GM19328 (cell line): ENCODE results near the gene HADHB.
"Not testable (repeated sequence)": the region's sequence is repeated elsewhere in the genome, so short reads cannot be mapped to it uniquely, and the experiment has no call there.

Source experiments
- ATAC-seq: cut with Tn5 transposase; IDR thresholded peaks from one replicate; pipeline ENCODE4 v1.9.1; 2021; ENCODE audit warnings: mild to moderate bottlenecking, moderate library complexity; ENCODE audit not compliant: unreplicated experiment

HADHB gene

GRCh38 chr2:26290001-26290400 is 45.3 kb downstream of the HADHB start:
- no peak for ATAC-seq

GRCh38 chr2:26292646-26293045 is 47.9 kb downstream of the HADHB start:
- ATAC-seq = no peak

DNA sequence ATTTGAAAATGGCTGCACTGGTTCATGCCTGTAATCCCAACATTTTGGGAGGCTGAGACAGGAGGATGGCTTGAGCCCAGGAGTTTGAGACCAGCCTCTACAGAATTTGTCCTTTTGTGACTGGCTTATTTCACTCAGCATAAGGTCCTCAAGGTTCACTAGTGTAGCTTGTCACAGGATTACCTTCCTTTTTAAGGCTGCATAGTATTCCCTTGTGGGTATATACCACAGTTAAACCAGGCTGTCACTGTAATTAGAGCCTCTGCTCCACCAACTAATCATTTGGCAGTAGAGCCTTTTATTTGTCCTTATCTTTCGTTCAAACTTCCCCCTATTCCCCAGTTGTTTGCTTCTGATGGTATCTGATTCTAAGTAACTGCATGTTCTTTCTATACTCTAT is 50.8 kb downstream of the HADHB start:
- ATAC-seq = no peak

DNA sequence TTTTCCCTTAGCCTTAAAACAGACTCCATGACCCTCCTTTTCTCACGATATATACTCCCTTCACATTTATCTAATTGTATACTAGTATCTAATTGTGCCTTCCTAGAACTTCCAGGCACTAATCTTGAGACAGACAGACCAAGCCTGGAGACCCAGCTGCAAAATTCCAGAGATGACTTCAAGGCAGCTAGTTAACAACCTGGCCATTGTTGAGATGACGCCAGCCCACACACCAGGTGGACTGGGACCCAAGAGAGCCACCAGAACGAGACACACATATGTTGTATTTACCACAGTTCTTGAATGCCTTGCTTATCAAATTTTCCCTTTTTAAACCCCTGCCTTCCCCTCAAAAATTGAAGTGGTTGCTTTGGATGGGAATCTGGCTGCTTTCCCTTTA is 52.3 kb downstream of the HADHB start:
- no peak for ATAC-seq

DNA sequence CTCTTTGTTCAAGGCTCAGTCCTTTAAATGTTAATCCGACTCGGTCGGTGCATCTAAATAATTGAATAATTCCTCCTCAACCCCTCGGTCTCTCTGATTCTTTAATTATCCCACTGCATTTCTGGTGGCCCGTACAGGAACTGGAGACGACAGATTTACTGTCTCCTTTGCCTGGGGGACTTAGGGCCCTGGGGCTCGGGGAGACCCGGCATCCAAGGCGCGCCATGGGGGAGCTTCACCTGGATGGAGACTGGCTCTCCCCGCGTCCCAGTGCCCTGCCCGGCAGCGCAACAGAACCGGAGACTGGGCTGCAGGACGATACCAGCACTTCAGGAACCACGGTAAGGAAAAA is 53.5 kb downstream of the HADHB start:
- no peak for ATAC-seq

GRCh38 chr2:26298638-26299393 is 54.1 kb downstream of the HADHB start:
- ATAC-seq = no peak

DNA sequence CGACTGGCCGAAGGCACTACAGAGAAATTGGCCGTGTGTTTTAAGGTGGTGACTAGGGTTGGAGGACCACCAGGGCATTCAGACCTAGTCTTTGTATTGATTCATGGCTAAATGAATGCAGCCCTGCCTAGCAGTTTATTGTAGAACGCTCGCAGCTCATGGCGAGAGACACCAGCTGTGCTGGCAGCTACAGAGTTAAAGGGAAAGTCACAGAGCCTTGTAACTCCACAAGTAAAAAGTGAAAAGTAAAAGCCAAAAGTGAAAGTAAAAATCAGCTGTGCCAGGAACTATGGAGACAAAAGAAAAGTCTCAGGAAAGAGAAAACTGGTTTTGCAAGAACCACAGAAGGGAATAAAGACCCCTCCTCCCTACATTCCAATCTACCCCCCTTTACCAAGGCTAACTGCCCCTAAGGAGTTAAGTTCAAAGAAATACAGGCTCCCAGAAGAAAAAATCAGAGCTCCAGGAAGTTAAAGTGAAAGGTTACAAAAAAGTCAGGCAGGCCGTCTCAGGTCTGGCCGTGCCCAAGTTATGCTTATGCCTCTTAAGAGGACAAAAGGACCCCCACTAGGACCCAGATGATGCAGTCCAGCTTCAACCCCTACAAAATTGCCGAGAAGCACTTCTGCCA is 54.8 kb downstream of the HADHB start:
- ATAC-seq = no peak

DNA sequence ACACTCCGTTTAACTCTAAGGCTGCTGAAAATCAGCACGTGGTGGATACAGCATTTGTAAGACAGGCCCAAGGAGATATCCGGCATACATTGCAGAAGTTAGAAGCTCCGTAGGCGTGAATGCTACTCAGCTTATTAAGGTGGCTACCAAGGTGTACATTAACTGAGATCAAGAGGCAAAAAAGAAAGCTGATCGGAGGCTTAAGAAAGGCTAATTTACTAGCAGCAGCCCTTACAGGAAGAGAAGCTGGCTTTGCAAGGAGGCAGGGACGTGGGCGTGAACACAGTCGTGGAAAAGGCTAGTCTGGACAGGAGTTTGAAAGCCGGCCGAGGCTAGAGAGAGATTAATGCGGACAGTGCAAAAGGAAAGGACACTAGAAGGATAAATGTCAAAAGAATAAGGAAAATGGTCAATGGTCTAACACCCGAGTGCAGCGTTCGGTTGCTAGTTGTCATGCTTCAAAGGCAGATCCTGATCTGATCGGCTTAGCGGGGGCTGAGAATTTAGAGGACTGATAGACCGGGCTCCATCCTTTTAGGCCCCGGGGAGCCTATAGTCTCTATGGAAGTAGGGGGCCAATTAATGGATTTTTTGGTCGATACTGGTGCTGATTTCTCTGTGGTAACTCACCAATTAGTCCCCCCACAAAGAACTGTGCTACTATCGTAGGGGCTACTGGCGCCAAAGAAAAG is 55.6 kb downstream of the HADHB start:
- no peak for ATAC-seq

GRCh38 chr2:26302846-26303245 is 58.1 kb downstream of the HADHB start:
- ATAC-seq = no peak

- not testable (repeated sequence) for ATAC-seq
Observed at GRCh38 chr2:26305094-26305493, 60.4 kb downstream of the HADHB start.

GRCh38 chr2:26305540-26305939 is 60.8 kb downstream of the HADHB start:
- no peak for ATAC-seq

GRCh38 chr2:26309921-26310320 is 65.2 kb downstream of the HADHB start:
- no peak for ATAC-seq

DNA sequence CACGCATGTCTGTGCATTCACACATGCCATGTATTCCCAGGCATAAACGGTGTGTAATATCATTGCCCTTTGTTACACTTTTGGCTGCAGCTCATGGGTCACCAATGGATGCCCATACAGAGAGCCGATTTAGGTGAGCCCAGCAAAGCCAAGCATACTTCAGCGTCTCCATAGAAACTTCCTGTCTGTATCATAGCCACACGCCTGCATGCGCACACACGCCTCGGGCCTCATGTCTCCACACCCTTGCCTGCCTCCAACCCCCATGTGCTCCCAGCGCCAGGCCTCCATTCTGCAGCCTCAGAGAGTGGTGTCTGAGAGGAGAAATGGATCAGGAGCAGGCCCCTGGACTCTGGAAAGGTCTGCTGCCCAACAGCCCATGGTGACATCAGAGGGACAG is 67.7 kb downstream of the HADHB start:
- no peak for ATAC-seq

- ATAC-seq = no peak
Observed at GRCh38 chr2:26313446-26313845, 68.7 kb downstream of the HADHB start.

DNA sequence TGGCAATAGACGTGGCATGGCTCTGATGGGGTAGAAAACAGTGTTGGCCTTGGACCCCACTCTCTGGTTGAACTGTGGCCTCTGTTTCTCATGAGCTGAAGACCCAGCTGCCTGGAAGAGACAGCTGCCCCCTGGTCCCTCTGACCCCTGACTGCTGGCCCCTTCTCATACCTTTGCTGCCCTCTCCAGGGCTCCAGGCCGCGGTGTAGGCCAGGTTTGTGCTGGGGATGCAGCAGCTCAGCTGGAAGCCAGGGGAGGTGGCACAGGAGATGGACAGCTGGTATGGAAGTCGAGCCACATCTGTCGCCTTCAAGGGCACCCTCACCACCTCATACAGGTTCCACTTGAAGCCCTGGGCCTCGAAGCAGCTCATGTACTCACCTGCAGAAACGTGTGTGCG is 69.5 kb downstream of the HADHB start:
- ATAC-seq = no peak

DNA sequence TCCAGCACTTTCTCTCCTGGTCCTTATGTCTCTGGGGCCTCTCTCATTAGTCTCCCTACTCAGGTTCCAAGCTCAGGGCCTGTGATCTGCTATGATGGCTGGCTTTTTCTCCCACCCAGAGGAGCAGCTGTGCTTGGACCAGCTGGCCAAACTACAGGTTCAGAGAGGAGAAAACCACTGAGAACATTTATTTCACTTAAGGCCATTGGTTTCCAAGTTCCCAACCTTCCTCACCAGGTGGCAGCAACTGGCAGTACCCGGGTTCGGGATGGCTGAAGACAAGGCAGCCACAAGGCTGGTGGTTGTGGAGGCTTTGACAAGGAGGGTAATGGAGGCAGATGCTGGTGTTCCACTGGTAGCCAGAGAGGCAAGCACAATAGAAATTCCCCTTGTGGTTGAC is 71.3 kb downstream of the HADHB start:
- ATAC-seq = no peak

DNA sequence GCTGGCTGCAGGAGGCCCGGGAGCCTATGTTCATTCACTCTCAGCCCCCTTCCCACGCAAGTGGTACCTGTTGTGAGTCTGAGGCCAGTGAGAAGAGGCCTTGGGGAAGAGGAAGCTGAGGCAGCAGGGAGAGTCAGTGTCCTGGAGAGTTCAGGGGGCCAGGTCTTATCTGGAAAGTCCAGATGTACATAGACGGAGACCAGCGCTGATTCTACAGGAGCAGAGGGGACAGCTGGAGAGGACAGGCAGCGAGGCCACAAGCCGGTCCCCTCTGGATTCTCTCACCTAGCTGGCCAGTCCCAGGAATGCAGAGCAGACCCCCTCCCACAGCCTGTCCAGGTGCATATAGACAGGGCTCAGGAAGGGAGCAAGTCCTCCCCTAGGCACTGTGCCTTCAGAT is 72.1 kb downstream of the HADHB start:
- ATAC-seq = no peak

GRCh38 chr2:26317377-26318105 is 72.8 kb downstream of the HADHB start:
- no peak for ATAC-seq

GRCh38 chr2:26318950-26319349 is 74.2 kb downstream of the HADHB start:
- no peak for ATAC-seq

DNA sequence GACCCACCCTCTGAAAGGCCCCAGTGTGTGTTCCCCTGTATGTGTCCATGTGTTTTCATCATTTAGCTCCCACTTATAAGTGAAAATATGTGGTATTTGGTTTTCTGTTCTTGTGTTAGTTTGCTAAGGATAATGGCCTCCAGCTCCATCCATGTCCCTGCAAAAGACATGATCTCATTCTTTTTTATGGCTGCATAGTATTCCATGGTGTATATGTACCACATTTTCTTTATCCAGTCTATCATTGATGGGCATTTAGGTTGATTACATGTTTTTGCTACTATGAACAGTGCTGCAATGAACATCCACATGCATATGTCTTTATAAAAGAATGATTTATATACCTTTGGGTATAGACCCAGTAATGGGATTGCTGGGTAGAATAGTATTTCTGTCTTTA is 79.7 kb downstream of the HADHB start:
- ATAC-seq = not testable (repeated sequence)

- no peak for ATAC-seq
Observed at GRCh38 chr2:26324903-26325302, 80.2 kb downstream of the HADHB start.

DNA sequence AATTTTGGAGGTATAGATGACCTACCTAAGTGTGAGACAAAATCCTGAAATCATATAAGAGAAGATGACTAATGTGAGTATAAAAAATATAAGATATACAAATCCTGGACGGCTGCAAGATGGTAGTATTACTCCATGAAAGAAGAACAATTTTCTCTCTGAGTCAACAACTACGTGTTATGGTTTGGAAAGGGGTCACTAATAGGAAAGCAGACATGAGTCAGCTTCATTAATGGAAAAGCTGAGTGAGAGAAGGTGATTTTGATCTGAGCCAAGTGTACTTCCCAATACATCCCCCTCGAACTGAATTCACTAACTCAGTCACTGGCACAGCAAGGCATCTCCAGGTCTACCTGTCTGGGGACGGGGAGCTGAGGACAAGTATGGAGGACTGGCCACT is 81.1 kb downstream of the HADHB start:
- no peak for ATAC-seq
